Measurements from ENCODE around the gene RHOT2.
"Not testable (repeated sequence)": the region's sequence is repeated elsewhere in the genome, so short reads cannot be mapped to it uniquely, and the experiment has no call there.

Gene RHOT2

GRCh38 chr16:682493-683395 lies 14.8 kb downstream of the RHOT2 start:
- no peak for DNase-seq

GRCh38 chr16:683396-684070 lies 15.6 kb downstream of the RHOT2 start:
- DNase-seq: no peak

- peak; percentile 98 for DNase-seq
These were observed 16.3 kb downstream of the RHOT2 start, which contains the start of gene JMJD8 for GRCh38 chr16:684071-684794. TSS of gene JMJD8 (minus strand) at chr16:684334. CDS start at chr16:684319, 15 bp downstream.

- no peak for DNase-seq
These were observed 17.2 kb downstream of the RHOT2 start for GRCh38 chr16:684961-685696.

- no peak for DNase-seq
These were observed 18.0 kb downstream of the RHOT2 start for GRCh38 chr16:685967-686366.

GRCh38 chr16:686459-687260 lies 18.7 kb downstream of the RHOT2 start:
- DNase-seq: no peak

GRCh38 chr16:687499-687898 lies 19.6 kb downstream of the RHOT2 start:
- no peak for DNase-seq

- no peak for DNase-seq
These were observed 21.4 kb downstream of the RHOT2 start for GRCh38 chr16:689175-689897.

- not testable (repeated sequence) for DNase-seq
These were observed 23.3 kb downstream of the RHOT2 start for GRCh38 chr16:691242-691641.

GRCh38 chr16:692356-693108 lies 24.6 kb downstream of the RHOT2 start:
- no peak for DNase-seq

GRCh38 chr16:693364-693763 lies 25.4 kb downstream of the RHOT2 start:
- no peak for DNase-seq

- DNase-seq: no peak
These were observed 25.8 kb downstream of the RHOT2 start for GRCh38 chr16:693766-694165.

GRCh38 chr16:694187-694862 lies 26.4 kb downstream of the RHOT2 start:
- no peak for DNase-seq

GRCh38 chr16:694863-695354 lies 27.0 kb downstream of the RHOT2 start:
- no peak for DNase-seq

GRCh38 chr16:695355-696089 lies 27.6 kb downstream of the RHOT2 start:
- DNase-seq: peak; percentile 78

GRCh38 chr16:698911-699671 lies 31.2 kb downstream of the RHOT2 start:
- DNase-seq: no peak

- peak; percentile 61 for DNase-seq
These were observed 33.0 kb downstream of the RHOT2 start for GRCh38 chr16:700684-701584.
